GM10266 (cell line): ENCODE measurements around the gene GLIS1.

Source experiments
- DNase-seq: peaks from one replicate; pipeline ENCODE4 v3.0.0; 2012; ENCODE audit errors: extremely low spot score
- CTCF ChIP-seq: IDR thresholded peaks from 2 replicates; pipeline ENCODE4 v1.5.1; 2012; ENCODE audit warnings: mild to moderate bottlenecking, low read depth; ENCODE audit not compliant: control insufficient read depth, insufficient read depth; ENCODE audit errors: missing control alignments

The GLIS1 gene

GRCh38 chr1:53739109-53739681 is at the start of gene GLIS1:
Gene GLIS1 (minus strand): TSS chr1:53739164. CDS start chr1:53738064, 1,100 bp downstream.
- peak; percentile 99 for DNase-seq
- no peak for TF ChIP-seq CTCF

GRCh38 chr1:53787655-53788054 is 48.7 kb upstream of the GLIS1 start:
- no peak for DNase-seq
- no peak for TF ChIP-seq CTCF

GRCh38 chr1:53783056-53783455 is 44.1 kb upstream of the GLIS1 start:
- no peak for DNase-seq
- no peak for TF ChIP-seq CTCF

GRCh38 chr1:53781654-53782053 is 42.7 kb upstream of the GLIS1 start:
- TF ChIP-seq CTCF = no peak
- no peak for DNase-seq

GRCh38 chr1:53777272-53777671 is 38.3 kb upstream of the GLIS1 start:
- no peak for TF ChIP-seq CTCF
- no peak for DNase-seq

- no peak for TF ChIP-seq CTCF
- no peak for DNase-seq
Measured at GRCh38 chr1:53771648-53772047, 32.7 kb upstream of the GLIS1 start.

- no peak for TF ChIP-seq CTCF
- DNase-seq = peak; percentile 13
Measured at GRCh38 chr1:53769780-53770179, 30.8 kb upstream of the GLIS1 start.
